Small intestine (tissue), 7 donors: Measurements from ENCODE around the gene CTSG. TPM values are rescaled to one million over a fixed set of nuclear protein-coding genes. Genes with fewer than 3 reads are reported as not detected.
"Not testable (repeated sequence)": the region's sequence is repeated elsewhere in the genome, so short reads cannot be mapped to it uniquely, and the experiment has no call there.

ENCODE experiments used
- DNase-seq, 2 donors: peaks; one replicate each; pipeline versions ENCODE4 v3.0.0 to v3.0.0-alpha.2; 2013
- FAIRE-seq: peaks from 2 replicates; lab custom pipeline; 2012; peaks lifted over from hg19 to GRCh38; lab: Jason Lieb, UNC
- H3K27ac ChIP-seq, 3 donors: one replicate each; pipeline ENCODE4 v1.5.1; 2013; ENCODE audit warnings: low read length in 2 of 3, mild to moderate bottlenecking in 2 of 3, control low read depth in 1 of 3, inconsistent platforms in 1 of 3, low read depth in 1 of 3, moderate library complexity in 1 of 3
- H3K27me3 ChIP-seq, 3 donors: one replicate each; pipeline ENCODE4 v1.6.1; 2013; ENCODE audit warnings: low read length in 3 of 3, inconsistent platforms in 1 of 3; ENCODE audit not compliant: control insufficient read depth in 3 of 3, insufficient read depth in 3 of 3
- H3K36me3 ChIP-seq, 3 donors: one replicate each; pipeline ENCODE4 v1.6.1; 2013; ENCODE audit warnings: low read length in 3 of 3, inconsistent platforms in 1 of 3, low read depth in 1 of 3, mild to moderate bottlenecking in 1 of 3, moderate library complexity in 1 of 3; ENCODE audit not compliant: control insufficient read depth in 3 of 3, insufficient read depth in 2 of 3
- H3K4me1 ChIP-seq, 3 donors: one replicate each; pipeline ENCODE4 v1.6.1; 2013; ENCODE audit warnings: low read length in 2 of 3, inconsistent platforms in 1 of 3, low read depth in 1 of 3, mild to moderate bottlenecking in 1 of 3, moderate library complexity in 1 of 3; ENCODE audit not compliant: control insufficient read depth in 3 of 3, insufficient read depth in 2 of 3
- H3K4me3 ChIP-seq, 3 donors: one replicate each; pipeline ENCODE4 v1.5.1; 2013; ENCODE audit warnings: low read length in 3 of 3, control low read depth in 1 of 3, inconsistent platforms in 1 of 3, low read depth in 1 of 3, mild to moderate bottlenecking in 1 of 3, moderate library complexity in 1 of 3
- H3K9me3 ChIP-seq, 2 donors: one replicate each; pipeline ENCODE4 v1.6.1; 2013; ENCODE audit warnings: low read depth in 1 of 2, low read length in 1 of 2; ENCODE audit not compliant: control insufficient read depth in 2 of 2, insufficient read depth in 1 of 2
- WGBS, 3 donors: extraction: QIAGEN DNeasy Blood & Tissue Kit; methylation state at CpG; one replicate each; pipeline ENCODE4 v1.1.7; 2013; 5-methylcytosine and 5-hydroxymethylcytosine counted together
- polyA plus RNA-seq, 4 donors: library from polyadenylated mRNA; stranded (reverse) in 3 of 4; unstranded in 1 of 4; fragments of 200-250 nt in 3 of 4; fragments of 120-200 nt in 1 of 4; gene quantifications; one replicate each; pipeline versions ENCODE4 v1.2.1 to v1.2.3, GENCODE V29; 2013
- donor health status: healthy with polysubstance abuse.
- donor health status: control.
- donor health status: control.
- donor health status: Bipolar disorder and iron deficiency.
- donor health status: healthy.

Gene CTSG
- polyA plus RNA-seq, 4 donors: 0.24 to 2.6 TPM; not detected in 2

DNA sequence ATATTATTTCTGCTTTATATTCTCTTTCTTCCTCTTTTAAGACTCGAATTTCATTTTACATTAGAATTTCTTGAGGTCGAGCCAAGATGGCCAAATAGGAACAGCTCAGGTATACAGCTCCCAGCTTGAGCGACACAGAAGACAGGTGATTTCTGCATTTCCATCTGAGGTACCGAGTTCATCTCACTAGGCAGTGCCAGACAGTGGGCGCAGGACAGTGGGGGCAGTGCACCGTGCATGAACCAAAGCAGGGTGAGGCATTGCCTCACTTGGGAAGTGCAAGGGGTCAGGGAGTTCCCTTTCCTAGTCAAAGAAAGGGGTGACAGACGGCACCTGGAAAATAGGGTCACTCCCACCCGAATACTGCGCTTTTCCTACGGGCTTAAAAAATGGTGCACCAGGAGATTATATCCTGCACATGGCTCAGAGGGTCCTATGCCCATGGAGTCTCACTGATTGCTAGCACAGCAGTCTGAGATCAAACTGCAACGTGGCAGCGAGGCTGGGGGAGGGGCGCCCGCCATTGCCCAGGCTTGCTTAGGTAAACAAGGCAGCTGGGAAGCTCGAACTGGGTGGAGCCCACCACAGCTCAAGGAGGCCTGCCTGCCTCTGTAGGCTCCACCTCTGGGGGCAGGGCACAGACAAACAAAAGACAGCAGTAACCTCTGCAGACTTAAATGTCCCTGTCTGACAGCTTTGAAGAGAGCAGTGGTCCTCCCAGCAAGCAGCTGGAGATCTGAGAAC is 50.0 kb downstream of the CTSG start:
- 72 to 75% (median 74%) methylated on average over 13 to 15 of the region's 15 CpGs for WGBS, 3 donors
- H3K27ac ChIP-seq, DNase-seq, H3K4me1 ChIP-seq, FAIRE-seq, H3K36me3 ChIP-seq, H3K9me3 ChIP-seq, H3K27me3 ChIP-seq, H3K4me3 ChIP-seq: not testable (repeated sequence)

Other genes starting within 250 kb of the CTSG start
- 10 to 100 TPM in 1 of 4 donors, 1 to 10 TPM in 3; 3.4 to 16.4 (median 6.1) TPM for gene ADCY4, start 241.2 kb downstream of the CTSG start, polyA plus RNA-seq
- gene RIPK3, start 236.3 kb downstream of the CTSG start, polyA plus RNA-seq: 10 to 100 TPM; 16.7 to 58.6 (median 33.6) TPM
- 10 to 100 TPM; 11.2 to 45.1 (median 29.1) TPM for gene NFATC4, start 208.1 kb downstream of the CTSG start, polyA plus RNA-seq
- gene NYNRIN, start 177.2 kb downstream of the CTSG start, polyA plus RNA-seq: 10 to 100 TPM in 1 of 4 donors, 1 to 10 TPM in 1, under 1 TPM in 2; 0.22 to 53.2 (median 3.9) TPM
- gene CBLN3, start 146.6 kb downstream of the CTSG start, polyA plus RNA-seq: 1 to 10 TPM in 2 of 4 donors, under 1 TPM in 1, not detected in 1; 0.27 to 4.8 (median 1.9) TPM
- gene KHNYN, start 146.3 kb downstream of the CTSG start, polyA plus RNA-seq: 10 to 100 TPM; 21.3 to 75.6 (median 36.4) TPM
- gene SDR39U1, start 133.5 kb downstream of the CTSG start, polyA plus RNA-seq: 10 to 100 TPM; 41.4 to 52.6 (median 50.2) TPM
- gene CMA1, start 68.0 kb downstream of the CTSG start, polyA plus RNA-seq: 1 to 10 TPM in 2 of 4 donors, not detected in 2; 1.1 to 1.4 TPM
- under 1 TPM in 2 of 4 donors, not detected in 2; 0.09 to 0.51 TPM for gene GZMH, start 33.4 kb upstream of the CTSG start, polyA plus RNA-seq
- gene GZMB, start 57.9 kb upstream of the CTSG start, polyA plus RNA-seq: 1 to 10 TPM in 2 of 4 donors, under 1 TPM in 1, not detected in 1; 0.47 to 1.7 (median 1.6) TPM